BJ (cell line): ENCODE measurements around the gene BICRAL. TPM values are rescaled to one million over a fixed set of nuclear protein-coding genes. Genes with fewer than 3 reads are reported as not detected.
A peak's percentile ranks its signal among the peaks of the same experiment; 100 is the strongest.

ENCODE experiments used
- CTCF ChIA-PET: fragments of 350-600 bp; formaldehyde crosslinking; extraction: SDS; loops from one replicate; lab custom pipeline; 2021; ENCODE audit warnings: antibody characterized with exemption, inconsistent platforms; lab: Yijun Ruan, JAX
- POLR2A ChIA-PET: fragments of 300-600 bp; sonication (Branson Sonifier 250); formaldehyde crosslinking; extraction: SDS; loops from one replicate; lab custom pipeline; 2021; ENCODE audit warnings: antibody characterized with exemption; lab: Charles Lee
- DNase-seq: peaks from one replicate; pipeline ENCODE4 v3.0.0-alpha.2; 2011; ENCODE audit warnings: low read depth
- H3K27me3 ChIP-seq: 2 replicates; pipeline ENCODE4 v1.6.0; 2011; ENCODE audit warnings: low read length; ENCODE audit not compliant: control insufficient read depth, insufficient read depth
- H3K36me3 ChIP-seq: 2 replicates; pipeline ENCODE4 v1.5.1; 2011; ENCODE audit warnings: low read length; ENCODE audit not compliant: control insufficient read depth, insufficient read depth
- H3K4me3 ChIP-seq: 2 replicates; pipeline ENCODE4 v1.5.1; 2011; ENCODE audit warnings: low read depth, mild to moderate bottlenecking, control low read depth, low read length
- polyA plus RNA-seq: library from polyadenylated mRNA; depleted of rRNA; stranded (reverse); fragments of >200 nt; gene quantifications from 2 replicates; pipeline ENCODE4 v1.2.3, GENCODE V29; 2011
- TF ChIP-seq, protein P1 (sequence below): IDR thresholded peaks from 2 replicates; pipeline ENCODE4 v1.5.1; 2011; ENCODE audit warnings: low read depth, mild to moderate bottlenecking, control low read depth, inconsistent platforms, low read length, moderate library complexity; ENCODE audit not compliant: insufficient read depth

Gene BICRAL
- polyA plus RNA-seq, 1 experiment: 7.4 TPM

DNA sequence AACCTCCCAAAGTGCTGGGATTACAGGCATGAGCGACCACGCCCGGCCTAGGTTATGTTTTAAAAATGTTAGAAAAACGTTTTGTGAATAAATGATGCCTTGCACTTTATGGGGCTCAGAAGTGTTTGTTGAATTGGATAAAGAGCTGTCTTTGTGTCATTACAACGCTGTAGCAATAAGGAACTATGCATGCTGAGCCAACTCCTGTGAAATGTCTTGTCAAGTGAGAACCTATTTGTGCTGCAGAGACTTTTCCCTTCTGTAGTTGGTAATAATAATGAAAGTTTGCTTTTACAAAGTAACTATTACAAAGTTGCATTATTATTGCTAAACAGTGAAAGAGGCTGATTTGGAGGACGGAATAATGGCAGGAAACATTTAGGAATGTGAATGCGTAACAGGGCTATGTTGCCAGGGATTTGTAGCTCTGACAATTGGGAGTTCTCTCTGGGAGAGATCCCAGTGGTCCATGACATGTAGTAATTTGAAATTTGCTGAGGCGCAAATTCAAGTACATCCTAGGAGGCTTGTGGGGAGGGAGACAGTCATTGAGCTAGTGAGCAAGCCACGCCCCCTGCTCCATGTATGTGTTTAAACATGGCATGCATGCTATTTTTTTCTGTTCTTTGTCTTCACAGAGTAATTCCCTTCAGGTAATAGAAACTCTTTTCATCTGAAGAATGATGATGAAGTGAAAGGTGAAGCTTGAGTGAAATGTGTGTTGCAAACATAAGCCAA is 16.8 kb upstream of the BICRAL start:
- POLR2A ChIA-PET: no interaction called here
- CTCF ChIA-PET: interaction anchor here (0.6 to 1.5 kb wide), 2 partner anchors 10 to 410 kb away, joined by 3 to 5 read pairs; no protein-coding TSS in a partner anchor
- Histone ChIP-seq H3K36me3 (no peaks in the 10 kb centered on the region), H3K27me3 (no peaks in the 10 kb centered on the region), H3K4me3 (no peak overlapping the region)
- no peak for DNase-seq
- TF ChIP-seq, protein P1, sequence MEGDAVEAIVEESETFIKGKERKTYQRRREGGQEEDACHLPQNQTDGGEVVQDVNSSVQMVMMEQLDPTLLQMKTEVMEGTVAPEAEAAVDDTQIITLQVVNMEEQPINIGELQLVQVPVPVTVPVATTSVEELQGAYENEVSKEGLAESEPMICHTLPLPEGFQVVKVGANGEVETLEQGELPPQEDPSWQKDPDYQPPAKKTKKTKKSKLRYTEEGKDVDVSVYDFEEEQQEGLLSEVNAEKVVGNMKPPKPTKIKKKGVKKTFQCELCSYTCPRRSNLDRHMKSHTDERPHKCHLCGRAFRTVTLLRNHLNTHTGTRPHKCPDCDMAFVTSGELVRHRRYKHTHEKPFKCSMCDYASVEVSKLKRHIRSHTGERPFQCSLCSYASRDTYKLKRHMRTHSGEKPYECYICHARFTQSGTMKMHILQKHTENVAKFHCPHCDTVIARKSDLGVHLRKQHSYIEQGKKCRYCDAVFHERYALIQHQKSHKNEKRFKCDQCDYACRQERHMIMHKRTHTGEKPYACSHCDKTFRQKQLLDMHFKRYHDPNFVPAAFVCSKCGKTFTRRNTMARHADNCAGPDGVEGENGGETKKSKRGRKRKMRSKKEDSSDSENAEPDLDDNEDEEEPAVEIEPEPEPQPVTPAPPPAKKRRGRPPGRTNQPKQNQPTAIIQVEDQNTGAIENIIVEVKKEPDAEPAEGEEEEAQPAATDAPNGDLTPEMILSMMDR: no peak

DNA sequence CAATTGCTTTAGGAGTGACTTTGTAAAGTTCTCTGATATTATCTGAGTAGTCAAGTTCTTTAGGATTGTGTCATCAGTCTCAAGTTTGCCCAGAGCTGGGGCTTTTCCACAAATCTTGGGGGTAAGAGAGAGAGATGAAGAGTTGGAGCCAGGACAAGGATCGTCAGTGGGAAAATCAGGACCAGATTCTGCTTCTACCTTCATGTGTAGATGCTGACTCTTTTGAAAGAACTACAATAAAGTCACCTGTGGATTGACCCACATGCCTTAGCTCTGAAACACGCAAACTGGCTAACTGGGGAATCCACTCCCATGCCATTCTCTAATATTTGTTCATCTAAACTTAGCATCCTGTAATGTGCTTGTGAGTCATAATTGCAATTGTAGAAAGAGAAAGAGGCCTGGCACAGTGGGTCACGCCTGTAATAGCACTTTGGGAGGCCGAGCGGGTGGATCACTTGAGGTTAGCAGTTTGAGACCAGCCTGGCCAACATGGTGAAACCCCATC is 15.6 kb upstream of the BICRAL start:
- peak; percentile 41 for DNase-seq

DNA sequence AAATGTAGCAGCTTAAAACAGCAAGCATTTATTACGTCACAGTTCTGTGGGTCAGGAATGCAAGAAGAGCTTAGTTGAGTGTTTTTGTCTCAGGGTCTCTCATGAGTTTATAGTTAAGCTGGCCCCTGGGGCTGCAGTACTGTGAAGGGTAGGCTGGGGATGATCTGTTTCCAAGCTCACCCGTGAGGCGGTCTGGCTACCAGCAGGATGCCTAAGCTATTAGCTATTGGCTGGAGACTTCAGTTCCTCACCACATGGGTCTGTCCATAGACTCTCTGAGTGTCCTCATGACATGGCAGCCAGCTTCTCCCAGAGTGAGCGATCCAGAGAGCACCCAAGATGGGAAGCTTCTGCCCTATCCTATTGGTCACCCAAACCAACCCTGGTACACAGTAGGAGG is 12.8 kb upstream of the BICRAL start:
- no peak for DNase-seq
- POLR2A ChIA-PET: no interaction called here
- Histone ChIP-seq H3K27me3 (no peaks in the 10 kb centered on the region), H3K4me3 (no peak overlapping the region), H3K36me3 (no peaks in the 10 kb centered on the region)
- CTCF ChIA-PET: interaction anchor here (1.3 kb wide), 1 partner anchor 8 kb away, joined by 4 read pairs; no protein-coding TSS in a partner anchor
- TF ChIP-seq, protein P1: no peak

More for the DNA sequence above, 15.6 kb upstream of the BICRAL start:
- no peaks in the 10 kb centered on the region for H3K36me3 ChIP-seq
- CTCF ChIA-PET: interaction anchor here (1.5 kb wide), 1 partner anchor 9 kb away, joined by 5 read pairs; no protein-coding TSS in a partner anchor
- TF ChIP-seq, protein P1: no peak
- POLR2A ChIA-PET: interaction anchor here (0.5 kb wide), 1 partner anchor 35 kb away, joined by 22 read pairs; no protein-coding TSS in a partner anchor
- no peaks in the 10 kb centered on the region for H3K27me3 ChIP-seq
- no peak overlapping the region for H3K4me3 ChIP-seq

DNA sequence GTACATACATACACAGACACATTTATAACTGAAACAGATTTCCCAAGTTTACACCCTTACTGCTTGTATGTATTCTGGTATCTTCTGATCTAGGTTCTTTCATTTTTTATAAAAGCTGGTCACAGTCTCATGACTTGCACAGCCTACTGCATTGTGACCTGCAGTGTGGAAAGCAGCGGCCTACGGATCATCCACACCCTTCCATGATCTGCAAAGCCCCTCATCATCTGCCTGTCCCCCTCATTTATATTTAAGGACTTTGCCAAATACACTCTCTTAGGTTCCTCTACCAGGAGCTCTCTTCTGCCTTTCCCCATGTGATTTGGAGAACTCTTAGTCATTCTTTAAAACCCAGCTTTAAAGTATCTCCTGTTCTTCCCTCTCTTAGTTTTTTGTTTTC is 12.0 kb upstream of the BICRAL start:
- ChIA-PET CTCF (interaction anchor here (0.6 to 1.3 kb wide), 4 partner anchors 9 to 108 kb away, joined by 4 to 5 read pairs (median 4); no protein-coding TSS in a partner anchor), POLR2A (interaction anchor here (0.6 kb wide), 1 partner anchor 12 kb away, joined by 18 read pairs; no protein-coding TSS in a partner anchor)
- Histone ChIP-seq H3K36me3 (no peaks in the 10 kb centered on the region), H3K4me3 (no peak overlapping the region), H3K27me3 (no peaks in the 10 kb centered on the region)
- no peak for DNase-seq
- TF ChIP-seq, protein P1: no peak

DNA sequence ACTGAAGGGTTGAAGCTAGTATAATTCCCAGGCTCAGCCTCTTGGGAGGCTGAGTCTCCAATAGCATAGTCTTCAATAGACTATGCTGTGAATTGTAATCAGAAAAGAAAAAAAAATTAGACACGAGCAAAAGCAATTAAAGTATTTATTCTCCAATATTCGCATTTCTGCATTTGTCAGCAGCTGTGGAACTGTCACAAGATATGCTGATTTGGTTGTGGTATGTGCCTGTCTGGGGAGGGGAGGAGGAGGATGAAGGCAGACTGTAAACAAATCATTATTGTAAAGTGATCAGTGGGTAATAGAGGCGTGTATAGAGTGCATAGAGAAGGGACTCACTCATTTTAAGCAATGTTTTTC is 10.1 kb upstream of the BICRAL start:
- no peak for DNase-seq
- TF ChIP-seq, protein P1: no peak
- ChIA-PET POLR2A (no interaction called here), CTCF (no interaction called here)
- no peak overlapping the region for H3K4me3 ChIP-seq
- no peaks in the 10 kb centered on the region for H3K36me3 ChIP-seq
- H3K27me3 ChIP-seq: no peaks in the 10 kb centered on the region
